GM11168 (cell line): ENCODE results near the gene MBNL1.

ENCODE experiments used
- in situ Hi-C: fragments of 300-500 bp; cut with MboI; formaldehyde crosslinking; loops from one replicate; pipeline ENCODE4 v1.12.0; 2022; ENCODE audit warnings: low sequenced_read_pairs; ENCODE audit not compliant: unreplicated experiment

The MBNL1 gene

GRCh38 chr3:152293347-152294006 is 24.7 kb downstream of the MBNL1 start:
- in situ Hi-C loops, result no loop called here

GRCh38 chr3:152295344-152295743 is 26.6 kb downstream of the MBNL1 start:
- in situ Hi-C loops, result no loop called here

GRCh38 chr3:152295806-152296205 is 27.1 kb downstream of the MBNL1 start:
- in situ Hi-C loops, result no loop called here

- in situ Hi-C loops, result no loop called here
These were observed 27.7 kb downstream of the MBNL1 start for GRCh38 chr3:152296382-152296781.

- in situ Hi-C loops, result no loop called here
These were observed 28.2 kb downstream of the MBNL1 start for GRCh38 chr3:152296971-152297370.

DNA sequence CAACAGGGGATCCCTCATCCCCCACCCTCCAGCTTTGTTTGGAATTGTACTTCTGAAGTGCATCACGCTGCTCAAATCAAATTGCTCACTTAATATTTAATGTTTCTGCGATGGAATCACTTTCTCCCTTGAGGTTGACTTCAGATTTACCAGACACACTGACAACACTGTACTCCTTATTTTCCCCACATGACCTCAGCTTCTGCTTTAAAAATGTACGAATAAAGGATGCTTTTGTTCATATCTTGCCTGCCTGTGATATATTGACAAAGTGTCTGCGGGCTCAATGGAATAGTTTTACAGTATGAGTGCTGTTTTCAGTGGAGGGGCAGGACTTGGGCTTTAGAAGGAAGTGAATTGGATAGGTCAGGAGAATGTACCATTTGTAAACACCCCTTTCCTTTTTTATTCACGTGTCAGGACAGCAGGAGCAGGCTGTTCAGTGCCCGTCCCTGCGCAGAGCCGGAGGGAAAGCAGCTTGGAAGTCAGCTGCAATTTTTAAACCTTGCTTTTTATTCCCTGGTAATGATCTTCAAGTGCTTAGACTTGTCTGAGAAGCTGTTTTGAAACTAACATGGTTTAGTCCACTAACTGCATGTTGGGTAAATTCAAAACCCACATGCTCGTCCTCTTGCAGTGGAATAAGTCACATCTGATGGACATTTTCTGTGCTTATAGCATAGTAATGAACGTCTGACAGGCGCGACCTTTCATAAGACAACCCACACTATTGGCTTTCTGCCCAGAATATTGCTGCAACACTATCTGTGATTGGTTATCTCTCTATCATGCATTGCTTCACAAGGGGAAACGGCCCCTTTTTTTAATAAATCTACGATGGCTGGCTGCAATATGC is 29.9 kb downstream of the MBNL1 start:
- in situ Hi-C loops, result no loop called here

DNA sequence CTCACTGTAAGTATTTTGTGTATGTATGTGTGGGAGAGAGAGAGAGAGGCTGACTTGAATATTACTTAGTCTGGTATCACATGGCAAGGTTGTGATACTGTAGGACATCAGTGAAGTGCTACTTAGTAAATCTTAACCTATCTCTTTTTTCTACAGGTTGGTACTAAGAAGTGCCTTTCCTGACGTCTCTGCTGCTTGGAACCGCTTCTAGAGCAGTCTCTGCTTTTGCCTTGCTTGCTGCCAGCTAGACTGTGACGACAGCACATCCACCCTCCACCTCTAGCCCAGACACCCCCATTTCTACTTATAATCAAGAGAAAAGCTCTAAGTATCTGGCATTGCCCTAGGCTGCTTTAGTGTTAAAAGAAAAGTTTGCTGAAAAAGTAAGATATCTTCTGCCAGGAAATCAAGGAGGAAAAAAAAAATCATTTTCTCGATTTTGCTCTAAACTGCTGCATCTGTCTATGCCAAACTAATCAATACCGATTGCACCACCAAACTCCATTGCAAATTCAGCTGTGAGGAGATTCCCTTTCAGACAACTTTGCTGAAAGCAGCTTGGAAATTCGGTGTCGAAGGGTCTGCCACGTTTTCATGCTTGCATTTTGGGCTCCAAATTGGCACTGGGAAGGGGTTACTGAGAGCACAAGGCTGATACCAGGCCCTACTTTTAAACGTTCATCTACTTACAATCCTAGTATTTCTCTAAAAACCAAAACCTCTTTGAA is 30.7 kb downstream of the MBNL1 start:
- in situ Hi-C loops, result no loop called here

DNA sequence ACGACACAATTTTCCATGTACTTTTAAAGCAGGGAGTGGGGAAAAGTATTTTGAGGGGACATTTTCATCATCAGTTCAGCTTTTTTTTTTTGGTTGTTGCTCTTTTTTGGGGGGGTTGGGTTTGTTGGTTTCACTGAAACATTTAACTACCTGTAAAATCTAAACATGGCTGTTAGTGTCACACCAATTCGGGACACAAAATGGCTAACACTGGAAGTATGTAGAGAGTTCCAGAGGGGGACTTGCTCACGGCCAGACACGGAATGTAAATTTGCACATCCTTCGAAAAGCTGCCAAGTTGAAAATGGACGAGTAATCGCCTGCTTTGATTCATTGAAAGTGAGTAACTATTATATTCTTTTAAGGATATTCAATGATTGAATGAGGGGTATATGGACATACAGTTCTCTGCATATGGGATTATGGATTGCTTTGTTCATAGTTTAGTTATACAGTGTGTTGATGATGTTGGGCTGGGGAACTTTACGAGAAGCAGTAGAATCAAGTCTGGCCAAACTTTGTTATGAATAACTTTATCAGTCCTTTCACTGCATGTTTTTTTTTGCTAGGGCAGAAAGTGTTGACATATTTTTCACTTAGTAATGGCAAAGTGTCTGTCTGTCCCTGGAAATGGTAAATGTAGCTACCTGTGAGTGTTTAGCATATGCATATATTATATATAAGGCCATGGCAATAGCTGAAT is 31.5 kb downstream of the MBNL1 start:
- in situ Hi-C loops, result no loop called here

GRCh38 chr3:152301745-152302181 is 33.0 kb downstream of the MBNL1 start:
- in situ Hi-C loops, result no loop called here

DNA sequence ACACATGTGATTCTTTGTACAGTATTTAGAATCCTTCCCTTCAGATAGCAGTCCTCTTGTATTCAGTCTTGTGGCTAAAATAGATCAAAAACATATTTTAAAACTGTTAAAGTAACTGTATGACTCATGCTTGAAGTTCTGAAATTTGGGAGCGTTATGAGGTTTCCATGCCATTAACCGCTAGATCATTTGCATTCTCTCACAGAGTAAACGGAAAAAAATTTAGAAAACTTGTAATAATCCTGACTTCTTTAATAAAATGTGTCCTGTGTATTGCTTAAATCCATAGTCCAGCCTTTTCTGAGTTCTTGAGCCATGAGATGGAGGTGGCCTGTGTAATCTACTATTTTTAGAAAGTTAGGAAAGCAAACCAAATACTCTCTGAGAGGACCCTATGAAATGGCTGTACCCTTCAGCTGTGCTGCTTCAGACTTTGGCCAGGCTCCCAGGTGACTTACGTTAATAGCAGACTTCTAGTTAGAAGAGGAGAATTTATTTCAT is 33.8 kb downstream of the MBNL1 start:
- in situ Hi-C loops, result no loop called here

GRCh38 chr3:152304160-152304559 is 35.4 kb downstream of the MBNL1 start:
- in situ Hi-C loops, result no loop called here

DNA sequence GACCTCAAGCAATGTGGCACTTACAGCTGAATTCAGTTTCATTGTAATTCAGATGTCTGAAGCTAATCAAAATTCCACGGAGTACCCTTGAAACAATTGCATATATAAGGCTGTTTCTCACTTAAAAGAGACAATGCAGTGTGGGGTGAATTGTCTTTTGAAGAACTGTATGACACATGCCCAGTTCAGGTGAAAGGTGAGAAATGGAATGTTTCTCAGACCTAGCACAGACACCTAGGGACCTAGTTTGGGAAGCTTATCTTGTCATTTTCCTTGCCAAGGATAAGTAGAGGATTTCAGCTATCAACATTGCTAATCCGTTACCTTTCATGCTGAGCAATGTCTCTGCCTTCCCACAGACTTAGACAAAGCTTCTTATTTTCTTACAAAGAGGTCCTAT is 36.3 kb downstream of the MBNL1 start:
- in situ Hi-C loops, result no loop called here

- in situ Hi-C loops, result no loop called here
These were observed 39.2 kb downstream of the MBNL1 start for GRCh38 chr3:152307829-152308474.

- in situ Hi-C loops, result no loop called here
These were observed 39.7 kb downstream of the MBNL1 start for GRCh38 chr3:152308475-152308844.

DNA sequence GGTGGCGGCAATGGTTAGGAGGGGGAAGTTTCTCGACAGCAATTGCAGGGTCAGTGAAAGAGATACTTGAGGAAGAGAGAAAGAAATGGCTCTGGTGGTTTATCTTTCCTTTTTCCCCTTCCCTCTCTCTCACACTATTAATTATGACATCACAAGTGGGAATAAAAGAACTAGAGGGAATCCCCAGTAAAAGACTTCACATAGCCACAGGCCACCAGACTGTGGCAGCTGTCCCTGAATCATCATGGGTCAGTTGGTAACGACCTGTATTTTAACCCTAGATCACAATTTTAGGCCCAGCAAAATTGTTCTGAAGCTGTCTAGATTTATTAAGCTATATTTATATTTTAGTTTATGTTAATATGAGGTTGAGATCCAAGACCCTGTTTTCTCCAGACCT is 40.3 kb downstream of the MBNL1 start:
- in situ Hi-C loops, result no loop called here

GRCh38 chr3:152309535-152310307 is 41.0 kb downstream of the MBNL1 start:
- in situ Hi-C loops, result no loop called here

- in situ Hi-C loops, result no loop called here
These were observed 44.7 kb downstream of the MBNL1 start for GRCh38 chr3:152313430-152313829.

GRCh38 chr3:152313914-152314313 is 45.2 kb downstream of the MBNL1 start:
- in situ Hi-C loops, result no loop called here
